ENCODE data around the gene HVCN1.

GRCh38 chr12:110647631-110648040 lies 41.3 kb downstream of the HVCN1 start:
- TF ChIP-seq CTCF (conservative IDR thresholded peaks at IDR 0.05; ENCODE audit: low read length): no peak
- TF ChIP-seq EZH2phosphoT487 (IDR thresholded peaks at IDR 0.05; ENCODE audit: borderline replicate concordance): no peak
